T-cell (primary cell): ENCODE results near the gene EAF2. TPM values are rescaled to one million over a fixed set of nuclear protein-coding genes. Genes with fewer than 3 reads are reported as not detected.

Experiments used
- ATAC-seq, 4 experiments: fragments of 200-7000 bp in 3 of 4; fragments of 150-1000 bp in 1 of 4; cut with Tn5 transposase; replicated peaks in 1 of 4; 1 replicate in 3 of 4; 2 replicates in 1 of 4; pipeline ENCODE4 v1.10.0; 2021; ENCODE audit warnings: moderate library complexity in 3 of 4, mild to moderate bottlenecking in 2 of 4, moderate number of reproducible peaks in 1 of 4
- CTCF ChIA-PET, 2 donors: fragments of 300-600 bp; sonication (Branson Sonifier 250); formaldehyde crosslinking; loops; one replicate each; lab custom pipeline; 2022; ENCODE audit warnings: antibody characterized with exemption in 2 of 2; lab: Charles Lee
- POLR2A ChIA-PET, 2 donors: fragments of 300-600 bp; sonication (Branson Sonifier 250); formaldehyde crosslinking; loops; one replicate each; lab custom pipeline; 2022; ENCODE audit warnings: antibody characterized with exemption in 2 of 2; lab: Charles Lee
- DNase-seq, 35 experiments: peaks; one replicate each; pipeline versions ENCODE4 v3.0.0 to v3.0.0-alpha.2; 2013 to 2023
- H3K27ac ChIP-seq: one replicate; pipeline ENCODE4 v1.5.1; 2013; ENCODE audit warnings: low read length
- H3K27me3 ChIP-seq, 2 experiments: replicated peaks in 1 of 2; 1 replicate in 1 of 2; 2 replicates in 1 of 2; pipeline versions ENCODE4 v1.6.1 to v1.7.0; 2013; ENCODE audit warnings: low read length in 1 of 2, mixed read lengths in 1 of 2; ENCODE audit not compliant: control insufficient read depth in 2 of 2, insufficient read depth in 2 of 2; ENCODE audit errors: extremely low read depth in 1 of 2
- H3K36me3 ChIP-seq, 2 donors: 1 replicate in 1 of 2; 2 replicates in 1 of 2; pipeline versions ENCODE4 v1.6.1 to v1.7.0; 2013; ENCODE audit warnings: low read length in 1 of 2; ENCODE audit not compliant: control insufficient read depth in 2 of 2, insufficient read depth in 1 of 2; ENCODE audit errors: extremely low read depth in 1 of 2
- H3K4me1 ChIP-seq, 2 experiments: 1 replicate in 1 of 2; 2 replicates in 1 of 2; pipeline versions ENCODE4 v1.6.1 to v1.7.0; 2013; ENCODE audit warnings: low read length in 2 of 2, mixed read lengths in 1 of 2; ENCODE audit not compliant: insufficient read depth in 2 of 2, control insufficient read depth in 1 of 2; ENCODE audit errors: extremely low read depth in 1 of 2
- H3K4me3 ChIP-seq, 2 donors: 1 replicate in 1 of 2; 2 replicates in 1 of 2; pipeline versions ENCODE4 v1.5.1 to v1.7.0; 2013; ENCODE audit warnings: mild to moderate bottlenecking in 2 of 2, low read length in 1 of 2, moderate library complexity in 1 of 2; ENCODE audit not compliant: control insufficient read depth in 1 of 2; ENCODE audit errors: extremely low read depth in 1 of 2
- H3K9me3 ChIP-seq: 2 replicates; pipeline ENCODE4 v1.7.0; 2013
- H3K27ac Mint-ChIP-seq, 2 donors: one replicate each; pipeline ENCODE4 v1.8.0; 2020 to 2021; ENCODE audit warnings: mild to moderate bottlenecking in 2 of 2, mixed read lengths in 2 of 2
- H3K27me3 Mint-ChIP-seq, 2 donors: one replicate each; pipeline ENCODE4 v1.8.0; 2021 to 2022; ENCODE audit warnings: mixed read lengths in 2 of 2
- H3K36me3 Mint-ChIP-seq: one replicate; pipeline ENCODE4 v1.8.0; 2021; ENCODE audit warnings: mixed read lengths
- H3K4me1 Mint-ChIP-seq, 3 donors: one replicate each; pipeline ENCODE4 v1.8.0; 2020 to 2022; ENCODE audit warnings: mixed read lengths in 3 of 3, mild to moderate bottlenecking in 1 of 3
- H3K4me3 Mint-ChIP-seq, 3 donors: one replicate each; pipeline ENCODE4 v1.8.0; 2020 to 2022; ENCODE audit warnings: mild to moderate bottlenecking in 3 of 3, mixed read lengths in 3 of 3, moderate library complexity in 3 of 3
- H3K9me3 Mint-ChIP-seq, 3 donors: one replicate each; pipeline ENCODE4 v1.8.0; 2020 to 2022; ENCODE audit warnings: mixed read lengths in 3 of 3
- WGBS: methylation state at CpG from one replicate; pipeline ENCODE4 v1.1.5; 2013; ENCODE audit warnings: missing lambda C conversion rate; ENCODE audit not compliant: insufficient coverage; 5-methylcytosine and 5-hydroxymethylcytosine counted together
- total RNA-seq, 35 experiments: library from RNA in 6 of 35; stranded (reverse) in 6 of 35; fragments of 120-200 nt in 1 of 35; gene quantifications; one replicate each; pipeline versions ENCODE4 v1.2.1 to v1.2.4 and lab custom pipeline; 2013 to 2026

Gene EAF2
- total RNA-seq, 5 donors from 2014 or later (not counting 1 experiment from before 2014, with no cell fraction given) = 4.4 to 9.2 (median 5.4) TPM

GRCh38 chr3:121914081-121914998, 79.3 kb downstream of the EAF2 start:
- Histone ChIP-seq H3K27me3 (no peaks in the 10 kb centered on the region), H3K36me3 (no peaks in the 10 kb centered on the region), H3K9me3 (no peaks in the 10 kb centered on the region), H3K4me3 (no peak overlapping the region), H3K4me1 (no peaks in the 10 kb centered on the region), H3K27ac (no peak overlapping the region)
- Mint-ChIP-seq H3K36me3 (peaks cover 30% of the 10 kb centered on the region), H3K4me1 (no peaks in the 10 kb centered on the region), H3K4me3 (no peak overlapping the region), H3K9me3 (no peaks in the 10 kb centered on the region), H3K27ac (no peak overlapping the region), H3K27me3 (no peaks in the 10 kb centered on the region)
- no peak for ATAC-seq
- POLR2A ChIA-PET = no interaction called here
- CTCF ChIA-PET = interaction anchor here in 1 of 2 donors (0.6 kb wide), 1 partner anchor 389 kb away, joined by 3 read pairs; no protein-coding TSS in a partner anchor
- WGBS = 100% methylated on average over 1 of the region's 12 CpGs
- no peak for DNase-seq

- Histone ChIP-seq H3K27ac (no peak overlapping the region), H3K4me3 (no peak overlapping the region), H3K27me3 (no peaks in the 10 kb centered on the region), H3K36me3 (no peaks in the 10 kb centered on the region), H3K4me1 (no peaks in the 10 kb centered on the region), H3K9me3 (no peaks in the 10 kb centered on the region)
- Mint-ChIP-seq H3K9me3 (no peaks in the 10 kb centered on the region), H3K36me3 (peaks cover 23% of the 10 kb centered on the region), H3K4me3 (no peak overlapping the region), H3K27me3 (no peaks in the 10 kb centered on the region), H3K27ac (no peak overlapping the region), H3K4me1 (no peaks in the 10 kb centered on the region)
- no peak for ATAC-seq
- DNase-seq = no peak
- CTCF ChIA-PET = interaction anchor here in 1 of 2 donors (1.1 kb wide), 1 partner anchor 233 kb away, joined by 4 read pairs; no protein-coding TSS in a partner anchor
- POLR2A ChIA-PET = interaction anchor here in 1 of 2 donors (0.5 kb wide), 1 partner anchor 27 kb away, joined by 3 read pairs; no protein-coding TSS in a partner anchor
These were observed 81.2 kb downstream of the EAF2 start for GRCh38 chr3:121916189-121916588.

- Mint-ChIP-seq H3K4me3 (no peak overlapping the region), H3K27me3 (no peaks in the 10 kb centered on the region), H3K4me1 (no peaks in the 10 kb centered on the region), H3K27ac (no peak overlapping the region), H3K36me3 (peaks cover 19% of the 10 kb centered on the region), H3K9me3 (no peaks in the 10 kb centered on the region)
- Histone ChIP-seq H3K4me1 (no peaks in the 10 kb centered on the region), H3K9me3 (no peaks in the 10 kb centered on the region), H3K27me3 (no peaks in the 10 kb centered on the region), H3K36me3 (no peaks in the 10 kb centered on the region), H3K4me3 (no peak overlapping the region), H3K27ac (no peak overlapping the region)
- ChIA-PET POLR2A (no interaction called here), CTCF (no interaction called here)
- WGBS = 96% methylated on average over 11 of the region's 19 CpGs
- ATAC-seq (no peak), DNase-seq (no peak)
These were observed 83.9 kb downstream of the EAF2 start for GRCh38 chr3:121918779-121919483.

- H3K9me3 Mint-ChIP-seq = no peaks in the 10 kb centered on the region
- DNase-seq = no peak
- no peak overlapping the region for H3K4me3 ChIP-seq
- 100% methylated on average over 1 of the region's 3 CpGs for WGBS
- H3K4me3 Mint-ChIP-seq = no peak overlapping the region
- H3K4me1 ChIP-seq = no peaks in the 10 kb centered on the region
- no peak overlapping the region for H3K27ac ChIP-seq
- ChIA-PET POLR2A (no interaction called here), CTCF (no interaction called here)
- ATAC-seq = no peak
- H3K36me3 ChIP-seq = no peaks in the 10 kb centered on the region
- no peaks in the 10 kb centered on the region for H3K9me3 ChIP-seq
- no peaks in the 10 kb centered on the region for H3K27me3 ChIP-seq
- no peaks in the 10 kb centered on the region for H3K27me3 Mint-ChIP-seq
- H3K4me1 Mint-ChIP-seq = no peaks in the 10 kb centered on the region
- H3K36me3 Mint-ChIP-seq = peaks cover 31% of the 10 kb centered on the region
- H3K27ac Mint-ChIP-seq = no peak overlapping the region
These were observed 89.7 kb downstream of the EAF2 start for GRCh38 chr3:121924734-121925133.

- H3K4me1 ChIP-seq = no peaks in the 10 kb centered on the region
- H3K9me3 Mint-ChIP-seq = no peaks in the 10 kb centered on the region
- no peaks in the 10 kb centered on the region for H3K9me3 ChIP-seq
- H3K36me3 ChIP-seq = no peaks in the 10 kb centered on the region
- POLR2A ChIA-PET = no interaction called here
- DNase-seq = no peak
- no peak overlapping the region for H3K4me3 ChIP-seq
- H3K4me3 Mint-ChIP-seq = no peak overlapping the region
- no CpG with 5 or more reads among the region's 1 CpG for WGBS
- no peaks in the 10 kb centered on the region for H3K4me1 Mint-ChIP-seq
- CTCF ChIA-PET = no interaction called here
- H3K27ac Mint-ChIP-seq = no peak overlapping the region
- H3K36me3 Mint-ChIP-seq = peaks cover 35% of the 10 kb centered on the region
- no peaks in the 10 kb centered on the region for H3K27me3 ChIP-seq
- H3K27me3 Mint-ChIP-seq = no peaks in the 10 kb centered on the region
- no peak overlapping the region for H3K27ac ChIP-seq
- ATAC-seq = no peak
These were observed 91.4 kb downstream of the EAF2 start for GRCh38 chr3:121926380-121926779.
